ENCODE data around the gene ADAMTS6. TPM values are rescaled to one million over a fixed set of nuclear protein-coding genes. Genes with fewer than 3 reads are reported as not detected.
A peak's percentile ranks its signal among the peaks of the same experiment; 100 is the strongest.

Gene ADAMTS6
- total RNA-seq, 1 experiment from 2014 or later = 2.8 TPM

- Mint-ChIP-seq H3K27me3 (ENCODE audit: low read depth) (no peaks in the 10 kb centered on the region), H3K36me3 (peaks cover 13% of the 10 kb centered on the region), H3K27ac (no peak overlapping the region), H3K9me3 (peaks cover 39% of the 10 kb centered on the region), H3K4me1 (peaks cover 6% of the 10 kb centered on the region), H3K4me3 (no peak overlapping the region)
- DNase-seq (ENCODE audit: low spot score) (peak; percentile 21), ATAC-seq (peak; percentile 93)
- POLR2A ChIA-PET = no interaction called here
- CTCF ChIA-PET = no interaction called here
- TF ChIP-seq ZNF423 (CRISPR knock-in tag; IDR thresholded peaks at IDR 0.05) (no peak), USF1 (CRISPR knock-in tag; IDR thresholded peaks at IDR 0.05) (no peak), NFE2L1 (CRISPR knock-in tag; IDR thresholded peaks at IDR 0.05) (no peak), MLX (CRISPR knock-in tag; IDR thresholded peaks at IDR 0.05) (no peak), USF2 (CRISPR knock-in tag; IDR thresholded peaks at IDR 0.05) (peak; percentile 52; the same call in 1 of the 2 replicates)
Observed at GRCh38 chr5:65338606-65339151, 143.0 kb downstream of the ADAMTS6 start.

GRCh38 chr5:65334077-65334476 is 147.6 kb downstream of the ADAMTS6 start:
- CTCF ChIA-PET = no interaction called here
- Mint-ChIP-seq H3K4me1 (peaks cover 15% of the 10 kb centered on the region), H3K27ac (peak overlapping the region; percentile 41; the same call in 1 of the 2 replicates), H3K9me3 (no peaks in the 10 kb centered on the region), H3K4me3 (no peak overlapping the region), H3K36me3 (no peaks in the 10 kb centered on the region), H3K27me3 (ENCODE audit: low read depth) (no peaks in the 10 kb centered on the region)
- POLR2A ChIA-PET = no interaction called here
- no peak for TF ChIP-seq ZNF512 (CRISPR knock-in tag; IDR thresholded peaks at IDR 0.05; ENCODE audit: borderline replicate concordance)
- no peak for TF ChIP-seq ATF3 (CRISPR knock-in tag; conservative IDR thresholded peaks at IDR 0.05)
- no peak for TF ChIP-seq ELF4 (CRISPR knock-in tag; IDR thresholded peaks at IDR 0.05; ENCODE audit: low read depth)
- TF ChIP-seq OVOL2 (CRISPR knock-in tag; IDR thresholded peaks at IDR 0.05; ENCODE audit: borderline replicate concordance) = no peak
- no peak for TF ChIP-seq IRF2 (CRISPR knock-in tag; IDR thresholded peaks at IDR 0.05; ENCODE audit: borderline replicate concordance, low read depth)
- TF ChIP-seq KAT7 (CRISPR knock-in tag; IDR thresholded peaks at IDR 0.05; ENCODE audit: borderline replicate concordance) = no peak
- TF ChIP-seq ATF6 (CRISPR knock-in tag; IDR thresholded peaks at IDR 0.05) = no peak
- no peak for TF ChIP-seq IRF1 (CRISPR knock-in tag; IDR thresholded peaks at IDR 0.05)
- no peak for TF ChIP-seq SMAD4 (CRISPR knock-in tag; IDR thresholded peaks at IDR 0.05)
- no peak for TF ChIP-seq ZNF396 (CRISPR knock-in tag; IDR thresholded peaks at IDR 0.05; ENCODE audit: borderline replicate concordance)
- TF ChIP-seq HMGA2 (CRISPR knock-in tag; IDR thresholded peaks at IDR 0.05) = no peak
- no peak for TF ChIP-seq NR3C1 (CRISPR knock-in tag; conservative IDR thresholded peaks at IDR 0.05; ENCODE audit: low read depth)
- TF ChIP-seq TEAD1 (CRISPR knock-in tag; IDR thresholded peaks at IDR 0.05) = no peak
- TF ChIP-seq ZNF423 (CRISPR knock-in tag; IDR thresholded peaks at IDR 0.05) = no peak
- TF ChIP-seq GABPB1 (CRISPR knock-in tag; IDR thresholded peaks at IDR 0.05) = no peak
- no peak for TF ChIP-seq FOXJ3 (CRISPR knock-in tag; IDR thresholded peaks at IDR 0.05; ENCODE audit: borderline replicate concordance)
- TF ChIP-seq ZNF263 (CRISPR knock-in tag; IDR thresholded peaks at IDR 0.05; ENCODE audit: low read depth) = no peak
- TF ChIP-seq ZBTB21 (CRISPR knock-in tag; IDR thresholded peaks at IDR 0.05; ENCODE audit: borderline replicate concordance) = no peak
- TF ChIP-seq ZNF416 (CRISPR knock-in tag; IDR thresholded peaks at IDR 0.05) = no peak
- DNase-seq (ENCODE audit: low spot score) (no peak), ATAC-seq (peak; percentile 67)
